ENCODE measurements around the gene SGPL1.

- TF ChIP-seq CTCF (conservative IDR thresholded peaks at IDR 0.05 in 1 of 2, IDR thresholded peaks at IDR 0.05 in 1 of 2; ENCODE audit: extremely low read depth in 1 of 2, insufficient read depth in 1 of 2, low read depth in 1 of 2, low read length in 2 of 2) (no peak), EZH2 (IDR thresholded peaks at IDR 0.05; ENCODE audit: borderline replicate concordance, low read length) (no peak)
These were observed 100.1 kb downstream of the SGPL1 start for GRCh38 chr10:70915806-70916205.
